GM18505 (cell line): ENCODE measurements around the gene CCDC183.
"Not testable (repeated sequence)": the region's sequence is repeated elsewhere in the genome, so short reads cannot be mapped to it uniquely, and the experiment has no call there.

Experiments
- ATAC-seq: cut with Tn5 transposase; IDR thresholded peaks from one replicate; pipeline ENCODE4 v1.9.1; 2021; ENCODE audit not compliant: unreplicated experiment
- POLR2A ChIP-seq: IDR thresholded peaks from 4 replicates; pipeline ENCODE4 v1.6.1; 2011; ENCODE audit warnings: borderline replicate concordance; ENCODE audit not compliant: insufficient read depth, insufficient read length; ENCODE audit errors: extremely low read depth

Gene CCDC183

GRCh38 chr9:136756134-136756438 lies 40.1 kb upstream of the CCDC183 start:
- no peak for ATAC-seq
- no peak for TF ChIP-seq POLR2A

DNA sequence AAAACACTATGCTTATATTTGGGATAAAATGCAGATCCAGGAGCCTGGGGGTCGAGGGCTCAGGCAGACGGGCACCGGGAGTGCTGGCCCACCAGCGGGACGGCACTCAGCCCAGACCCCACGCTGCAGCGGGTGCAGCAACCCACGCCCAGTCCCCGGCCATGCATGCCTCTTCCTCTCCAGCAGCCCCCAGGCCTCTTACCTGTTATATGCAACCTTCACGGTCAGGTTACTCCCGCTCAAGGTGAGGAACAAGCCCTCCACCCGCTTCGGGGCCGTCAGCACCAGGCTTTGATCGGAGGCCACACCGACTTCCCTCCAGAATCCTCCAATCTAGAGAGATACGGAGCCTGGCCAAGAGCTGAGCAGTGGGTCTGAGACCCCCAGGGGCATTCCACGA lies 39.3 kb upstream of the CCDC183 start:
- no peak for ATAC-seq
- no peak for TF ChIP-seq POLR2A

GRCh38 chr9:136757328-136757727 lies 38.8 kb upstream of the CCDC183 start:
- no peak for ATAC-seq
- TF ChIP-seq POLR2A: no peak

GRCh38 chr9:136757751-136758140 lies 38.4 kb upstream of the CCDC183 start:
- no peak for ATAC-seq
- TF ChIP-seq POLR2A: no peak

GRCh38 chr9:136759001-136759400 lies 37.1 kb upstream of the CCDC183 start:
- ATAC-seq: no peak
- TF ChIP-seq POLR2A: no peak

GRCh38 chr9:136759436-136760325 lies 36.5 kb upstream of the CCDC183 start:
- ATAC-seq: no peak
- TF ChIP-seq POLR2A: no peak

- ATAC-seq: no peak
- TF ChIP-seq POLR2A: no peak
Observed at GRCh38 chr9:136760424-136760823, 35.7 kb upstream of the CCDC183 start.

DNA sequence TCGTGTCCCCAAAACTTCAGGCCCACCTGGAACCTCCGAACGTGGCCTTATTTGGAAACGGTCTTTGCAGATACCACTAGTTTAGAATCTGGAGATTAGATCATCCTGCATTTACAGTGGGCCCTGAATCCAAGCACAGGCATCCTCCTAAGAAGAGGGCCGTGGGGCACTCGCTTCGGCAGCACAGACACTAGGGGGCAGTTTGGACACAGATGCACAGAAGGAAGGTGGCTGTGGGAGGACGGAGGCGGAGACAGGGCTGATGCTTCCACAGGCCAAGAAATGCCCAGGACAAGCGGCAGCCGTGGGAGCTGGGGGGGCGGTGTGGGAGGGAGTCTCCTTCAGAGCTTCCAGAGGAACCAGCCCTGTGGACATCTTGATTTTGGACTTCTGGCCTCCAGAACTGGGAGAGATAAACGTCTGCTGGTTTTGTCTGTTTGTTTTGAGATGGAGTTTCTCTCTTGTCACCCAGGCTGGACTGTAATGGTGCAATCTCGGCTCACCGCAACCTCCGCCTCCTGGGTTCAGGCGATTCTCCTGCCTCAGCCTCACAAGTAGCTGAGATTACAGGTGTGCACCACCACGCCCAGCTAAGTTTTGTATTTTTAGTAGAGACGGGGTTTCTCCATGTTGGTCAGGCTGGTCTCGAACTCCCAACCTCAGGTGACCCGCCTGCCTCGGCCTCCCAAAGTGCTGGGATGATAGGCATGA lies 35.1 kb upstream of the CCDC183 start:
- not testable (repeated sequence) for ATAC-seq

- no peak for ATAC-seq
- TF ChIP-seq POLR2A: no peak
Observed at GRCh38 chr9:136761545-136761981, 34.6 kb upstream of the CCDC183 start.

DNA sequence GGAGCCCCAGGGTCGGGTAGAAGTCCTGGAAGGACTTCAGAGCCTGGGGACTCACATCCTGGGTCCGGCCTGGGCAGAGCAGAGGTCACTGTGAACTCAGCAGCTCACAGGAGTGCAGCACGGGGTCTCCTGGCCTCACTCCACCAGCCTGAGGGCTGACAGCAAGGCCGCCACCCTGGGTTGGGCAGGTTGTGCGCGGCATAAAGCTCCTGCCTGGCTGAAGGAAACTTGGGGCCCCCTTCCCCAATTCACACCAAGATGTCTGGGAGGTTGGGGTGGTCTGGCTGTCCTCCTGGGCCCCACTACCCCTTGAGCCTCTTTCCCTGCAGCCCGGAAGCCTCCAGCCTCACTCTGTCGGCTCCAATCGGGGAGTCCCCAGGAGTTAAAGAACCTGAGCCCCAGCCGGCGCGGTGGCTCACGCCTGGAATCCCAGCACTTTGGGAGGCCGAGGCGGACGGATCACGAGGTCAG lies 33.9 kb upstream of the CCDC183 start:
- TF ChIP-seq POLR2A: no peak
- no peak for ATAC-seq

DNA sequence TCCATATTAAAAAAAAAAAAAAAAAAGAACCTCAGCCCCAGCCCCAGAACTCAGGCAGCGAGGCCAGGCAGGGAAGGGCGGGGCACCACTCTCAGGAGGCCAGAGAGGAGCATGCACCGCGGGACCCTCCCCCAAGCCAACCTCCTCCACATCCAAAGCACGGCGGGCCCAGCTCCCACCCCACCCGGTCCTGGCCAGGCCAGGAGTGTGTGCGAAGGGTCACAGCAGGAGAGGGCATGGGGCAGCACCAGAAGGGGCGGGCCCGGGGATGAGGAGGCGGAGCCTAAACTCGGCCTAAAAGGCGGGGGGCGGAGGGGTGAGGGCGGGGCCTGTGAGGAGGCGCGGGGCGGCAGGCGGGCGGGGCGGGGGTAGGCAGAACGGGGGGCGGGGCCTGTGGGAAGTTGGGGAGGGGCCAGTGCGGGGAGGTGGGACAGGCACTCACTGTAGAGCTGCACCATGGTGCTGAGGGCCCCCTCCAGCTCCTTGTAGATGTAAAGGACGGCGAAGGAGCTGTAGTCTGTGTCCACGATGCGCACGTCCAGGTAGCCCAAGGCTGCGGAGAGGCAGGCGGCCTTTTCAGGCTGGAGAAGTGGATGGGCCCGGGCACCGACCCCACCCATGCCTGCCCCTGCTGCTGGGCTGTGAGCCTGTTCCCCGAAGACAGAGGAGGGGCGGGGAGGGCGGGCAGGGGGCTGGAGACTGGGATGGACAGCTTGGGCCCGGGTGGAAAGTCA lies 33.1 kb upstream of the CCDC183 start:
- TF ChIP-seq POLR2A: no peak
- ATAC-seq: no peak

GRCh38 chr9:136763649-136764035 lies 32.5 kb upstream of the CCDC183 start:
- no peak for TF ChIP-seq POLR2A
- ATAC-seq: no peak

DNA sequence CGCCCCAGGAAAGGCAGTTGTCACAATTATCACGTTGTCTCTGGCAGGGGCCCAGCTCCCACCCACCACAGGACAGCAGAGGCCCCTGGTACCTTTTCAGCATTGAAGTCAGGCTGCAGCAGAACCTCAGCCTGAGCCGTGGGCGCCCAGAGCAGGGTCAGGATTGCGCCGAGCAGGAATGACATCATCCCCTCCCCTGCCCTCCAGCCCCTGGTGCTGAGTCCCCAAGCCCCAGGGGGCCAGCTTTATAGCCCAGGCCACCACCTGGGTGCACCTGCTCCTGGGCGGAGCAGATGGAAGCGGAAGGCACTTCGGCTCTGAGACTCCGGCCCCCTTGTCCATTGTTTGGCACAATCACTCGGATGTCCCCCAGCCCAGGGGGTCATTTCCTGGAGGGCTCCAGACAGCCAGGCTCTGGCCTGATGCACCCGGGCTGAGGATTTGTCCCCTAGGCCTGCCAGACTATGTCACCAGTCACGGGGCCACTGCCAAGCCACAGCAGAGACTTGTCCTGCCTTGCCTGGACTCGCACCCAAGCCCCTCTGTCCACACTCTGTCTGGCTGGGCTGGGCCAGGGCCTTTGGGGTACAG lies 31.7 kb upstream of the CCDC183 start, which contains the start of gene LCN15:
TSS of gene LCN15 (minus strand) at position 218 of the 591 bp plus-strand sequence. CDS start at position 188, 30 bp downstream.
- no peak for ATAC-seq
- no peak for TF ChIP-seq POLR2A
